IMR-90 (cell line): ENCODE measurements around the gene NOG. TPM values are rescaled to one million over a fixed set of nuclear protein-coding genes. Genes with fewer than 3 reads are reported as not detected.

Experiments used
- ATAC-seq: fragments of 200-7000 bp; cut with Tn5 transposase; 2 replicates; pipeline ENCODE4 v1.9.1; 2020; ENCODE audit warnings: low read depth, mild to moderate bottlenecking, moderate library complexity
- BruUV-seq: library from RNA; stranded (reverse); fragments of 400-500 nt; replicated peaks from 2 replicates; lab custom pipeline; 2021; lab: Mats Ljungman, UMichigan
- CTCF ChIA-PET: fragments of 300-600 bp; formaldehyde crosslinking; extraction: SDS; loops from one replicate; lab custom pipeline; 2021; ENCODE audit warnings: antibody characterized with exemption; lab: Yijun Ruan, JAX
- POLR2A ChIA-PET: fragments of 300-600 bp; sonication (Branson Sonifier 250); formaldehyde crosslinking; loops from one replicate; lab custom pipeline; 2022; ENCODE audit warnings: antibody characterized with exemption; ENCODE audit not compliant: unreplicated experiment; lab: Charles Lee
- DNase-seq: peaks from one replicate; pipeline ENCODE4 v3.0.0; 2013
- H2AFZ ChIP-seq: replicated peaks from 2 replicates; pipeline ENCODE3; 2013; ENCODE audit warnings: low read length, mild to moderate bottlenecking; ENCODE audit not compliant: poor library complexity
- H2AK5ac ChIP-seq: 2 replicates; pipeline ENCODE4 v1.6.1; 2013; ENCODE audit warnings: low read depth, low read length, inconsistent platforms
- H2AK9ac ChIP-seq: replicated peaks from 2 replicates; pipeline ENCODE3; 2013; ENCODE audit warnings: mild to moderate bottlenecking, low read depth, low read length, moderate library complexity; ENCODE audit not compliant: poor library complexity
- H2BK120ac ChIP-seq: 2 replicates; pipeline ENCODE4 v1.6.1; 2013; ENCODE audit warnings: low read depth, low read length, inconsistent platforms
- H2BK15ac ChIP-seq: 3 replicates; pipeline ENCODE4 v1.6.1; 2013; ENCODE audit warnings: low read depth, low read length, inconsistent platforms
- H2BK20ac ChIP-seq: 2 replicates; pipeline ENCODE4 v1.6.1; 2013; ENCODE audit warnings: low read depth, mild to moderate bottlenecking, inconsistent platforms, low read length, moderate library complexity
- H2BK5ac ChIP-seq: 2 replicates; pipeline ENCODE4 v1.6.1; 2013; ENCODE audit warnings: mild to moderate bottlenecking, low read depth, low read length, inconsistent platforms; ENCODE audit not compliant: poor library complexity, severe bottlenecking
- H3K14ac ChIP-seq: replicated peaks from 2 replicates; pipeline ENCODE4 v1.6.1; 2013; ENCODE audit warnings: low read depth, low read length, inconsistent platforms
- H3K18ac ChIP-seq: 2 replicates; pipeline ENCODE4 v1.6.1; 2013; ENCODE audit warnings: low read depth, low read length, control low read depth
- H3K23ac ChIP-seq: 2 replicates; pipeline ENCODE4 v1.6.1; 2013; ENCODE audit warnings: low read depth, low read length, inconsistent platforms
- H3K27ac ChIP-seq: 2 replicates; pipeline ENCODE4 v1.5.1; 2013; ENCODE audit warnings: mild to moderate bottlenecking, control low read depth, low read length; ENCODE audit not compliant: insufficient read depth
- H3K27me3 ChIP-seq: 2 replicates; pipeline ENCODE4 v1.6.1; 2013; ENCODE audit warnings: low read length; ENCODE audit not compliant: control insufficient read depth, insufficient read depth
- H3K36me3 ChIP-seq: 2 replicates; pipeline ENCODE4 v1.6.1; 2013; ENCODE audit warnings: low read length, mixed read lengths; ENCODE audit not compliant: control insufficient read depth, insufficient read depth
- H3K4ac ChIP-seq: 2 replicates; pipeline ENCODE4 v1.6.1; 2013; ENCODE audit warnings: low read depth, low read length, inconsistent platforms
- H3K4me1 ChIP-seq: 2 replicates; pipeline ENCODE4 v1.6.1; 2013; ENCODE audit warnings: low read length, mixed read lengths; ENCODE audit not compliant: control insufficient read depth, insufficient read depth
- H3K4me2 ChIP-seq: 2 replicates; pipeline ENCODE4 v1.6.1; 2013; ENCODE audit warnings: low read depth, mild to moderate bottlenecking, control low read depth, low read length, moderate library complexity
- H3K4me3 ChIP-seq: 2 replicates; pipeline ENCODE4 v1.5.1; 2013; ENCODE audit warnings: low read depth, mild to moderate bottlenecking, control low read depth, low read length, moderate library complexity; ENCODE audit not compliant: insufficient read depth
- H3K56ac ChIP-seq: 2 replicates; pipeline ENCODE4 v1.6.1; 2013; ENCODE audit warnings: low read length, inconsistent platforms; ENCODE audit not compliant: insufficient read depth; ENCODE audit errors: extremely low read depth
- H3K79me1 ChIP-seq, 2 experiments: 2 replicates each; pipeline ENCODE4 v1.6.1; 2013; ENCODE audit warnings: low read length in 2 of 2, inconsistent platforms in 1 of 2, low read depth in 1 of 2
- H3K9ac ChIP-seq: 2 replicates; pipeline ENCODE4 v1.6.1; 2013; ENCODE audit warnings: low read depth, low read length, control low read depth
- H3K9me1 ChIP-seq: 2 replicates; pipeline ENCODE4 v1.6.1; 2013; ENCODE audit warnings: low read length, inconsistent platforms; ENCODE audit not compliant: insufficient read depth
- H3K9me3 ChIP-seq: 2 replicates; pipeline ENCODE4 v1.6.1; 2013; ENCODE audit warnings: low read length; ENCODE audit not compliant: control insufficient read depth, insufficient read depth
- H4K20me1 ChIP-seq: 2 replicates; pipeline ENCODE4 v1.6.1; 2013; ENCODE audit warnings: low read length, inconsistent platforms; ENCODE audit not compliant: insufficient read depth
- H4K5ac ChIP-seq: 2 replicates; pipeline ENCODE4 v1.6.1; 2013; ENCODE audit warnings: mild to moderate bottlenecking, low read depth, low read length, control low read depth
- H4K8ac ChIP-seq, 2 experiments: 2 replicates each; pipeline ENCODE4 v1.6.1; 2013; ENCODE audit warnings: low read depth in 2 of 2, low read length in 2 of 2, control low read depth in 1 of 2, inconsistent platforms in 1 of 2
- H4K91ac ChIP-seq: 2 replicates; pipeline ENCODE4 v1.6.1; 2013; ENCODE audit warnings: low read depth, low read length, inconsistent platforms; ENCODE audit not compliant: insufficient read depth
- BHLHE40 ChIP-seq: fragments of 150-350 bp; IDR thresholded peaks from 2 replicates; pipeline ENCODE4 v1.6.1; 2016; ENCODE audit warnings: mild to moderate bottlenecking, low read depth, low read length
- CEBPB ChIP-seq: IDR thresholded peaks from 2 replicates; pipeline ENCODE4 v1.6.1; 2012; ENCODE audit warnings: low read depth, low read length, improper control_type of control experiment
- CHD1 ChIP-seq: IDR thresholded peaks from 2 replicates; pipeline ENCODE4 v1.6.1; 2012; ENCODE audit warnings: low read depth, low read length, improper control_type of control experiment
- FOS ChIP-seq: fragments of 150-350 bp; IDR thresholded peaks from 2 replicates; pipeline ENCODE4 v1.6.1; 2016; ENCODE audit warnings: low read depth, low read length
- MAFK ChIP-seq: IDR thresholded peaks from 2 replicates; pipeline ENCODE4 v1.6.1; 2012; ENCODE audit warnings: low read depth, low read length, improper control_type of control experiment
- MAZ ChIP-seq: IDR thresholded peaks from 2 replicates; pipeline ENCODE4 v1.6.1; 2012; ENCODE audit warnings: low read depth, mild to moderate bottlenecking, low read length, improper control_type of control experiment, moderate library complexity, borderline replicate concordance
- MXI1 ChIP-seq: IDR thresholded peaks from 2 replicates; pipeline ENCODE4 v1.6.1; 2012; ENCODE audit warnings: low read depth, mild to moderate bottlenecking, low read length, moderate library complexity, borderline replicate concordance
- NFE2L2 ChIP-seq: fragments of 150-350 bp; IDR thresholded peaks from 2 replicates; pipeline ENCODE4 v1.6.1; 2016; ENCODE audit warnings: low read depth, mild to moderate bottlenecking, low read length
- POLR2A ChIP-seq: IDR thresholded peaks from 2 replicates; pipeline ENCODE4 v1.6.1; 2012; ENCODE audit warnings: mild to moderate bottlenecking, low read depth, low read length
- RAD21 ChIP-seq: IDR thresholded peaks from 2 replicates; pipeline ENCODE4 v1.6.1; 2012; ENCODE audit warnings: low read length, improper control_type of control experiment
- RCOR1 ChIP-seq: IDR thresholded peaks from 2 replicates; pipeline ENCODE4 v1.6.1; 2012; ENCODE audit warnings: mild to moderate bottlenecking, low read length, improper control_type of control experiment; ENCODE audit not compliant: insufficient replicate concordance
- RFX5 ChIP-seq: IDR thresholded peaks from 2 replicates; pipeline ENCODE4 v1.8.0; 2012; ENCODE audit warnings: low read depth, mild to moderate bottlenecking, low read length, moderate library complexity
- SMC3 ChIP-seq: fragments of 150-350 bp; IDR thresholded peaks from 2 replicates; pipeline ENCODE4 v1.6.1; 2016; ENCODE audit warnings: low read depth, mild to moderate bottlenecking, antibody characterized with exemption, low read length, moderate library complexity
- WGBS, 2 experiments: methylation state at CpG; one replicate each; pipeline versions ENCODE4 v1.1.5 to v1.1.7; 2013; ENCODE audit warnings: missing lambda C conversion rate in 2 of 2; ENCODE audit not compliant: insufficient read length in 1 of 2; ENCODE audit errors: extremely low coverage in 2 of 2; 5-methylcytosine and 5-hydroxymethylcytosine counted together
- dilution Hi-C: fragments of 300-500 bp; cut with HindIII; formaldehyde crosslinking; loops from one replicate; pipeline ENCODE4 v1.14.3; 2018; ENCODE audit warnings: low sequenced_read_pairs; ENCODE audit not compliant: unreplicated experiment
- in situ Hi-C: fragments of 300-500 bp; cut with MboI; formaldehyde crosslinking; loops from 3 replicates; pipeline ENCODE4 v1.14.3; 2019; ENCODE audit warnings: low sequenced_read_pairs, inconsistent platforms, mixed read lengths
- intact Hi-C: fragments of 100-400 bp; cut with micrococcal nuclease; formaldehyde crosslinking; loops from 2 replicates; pipeline ENCODE4 v1.10.0; 2022
- polyA plus RNA-seq, 3 experiments: library from polyadenylated mRNA; depleted of rRNA; stranded (reverse); fragments of >200 nt; gene quantifications; 2 replicates each; pipeline ENCODE4 v1.2.3, GENCODE V29; 2012; ENCODE audit warnings: low replicate concordance in 1 of 3
- total RNA-seq: library from RNA; depleted of rRNA; stranded (reverse); fragments of >200 nt; gene quantifications from 2 replicates; pipeline ENCODE4 v1.2.3, GENCODE V29; 2012
- TF ChIP-seq, protein P1 (sequence below): conservative IDR thresholded peaks from 2 replicates; pipeline ENCODE4 v1.5.1; 2012; ENCODE audit warnings: mild to moderate bottlenecking, low read depth, low read length, improper control_type of control experiment
- TF ChIP-seq, protein P2 (sequence below): fragments of 150-350 bp; IDR thresholded peaks from 2 replicates; pipeline ENCODE4 v1.6.1; 2017; ENCODE audit warnings: mild to moderate bottlenecking, antibody characterized with exemption, low read length, low read depth
- TF ChIP-seq, protein P3 (sequence below): fragments of 150-350 bp; IDR thresholded peaks from 2 replicates; pipeline ENCODE4 v1.6.1; 2016; ENCODE audit warnings: low read depth, mild to moderate bottlenecking, low read length, moderate library complexity, borderline replicate concordance

NOG gene
- total and polyA plus RNA-seq, 2 of the 4 experiments (the other 2 are of a cell fraction), result 11.7 to 13.1 TPM

DNA sequence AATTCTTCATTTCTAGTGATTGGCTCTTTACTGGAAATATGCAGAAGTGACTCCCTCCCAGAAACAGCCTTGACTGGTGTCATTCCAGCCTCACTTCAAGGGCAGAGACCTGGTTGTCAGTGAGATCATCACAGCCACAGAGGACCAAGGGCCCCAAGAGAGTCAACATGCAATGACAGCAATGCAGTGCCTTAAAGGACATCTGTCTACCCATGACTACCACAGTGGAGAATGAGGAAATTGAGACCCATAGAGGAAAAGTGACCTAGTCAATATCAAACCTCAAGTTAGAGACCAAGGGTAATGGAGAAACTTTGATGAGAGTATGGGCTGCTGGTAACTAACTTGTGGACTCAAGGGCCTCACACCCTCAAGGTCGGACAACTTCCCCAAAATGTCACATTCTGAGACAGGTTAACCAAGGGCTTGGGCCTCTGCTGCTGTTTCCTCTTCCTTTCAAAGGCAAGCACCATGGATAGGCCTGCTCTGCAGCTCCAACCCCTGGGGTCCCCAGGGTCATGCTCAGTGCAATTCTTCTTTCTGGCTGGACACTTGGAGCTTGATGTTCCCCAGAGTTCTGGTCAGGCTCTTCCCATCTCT is 11.3 kb downstream of the NOG start:
- H2AK5ac ChIP-seq, result no peak overlapping the region
- H3K27ac ChIP-seq, result no peak overlapping the region
- H4K8ac ChIP-seq, result no peak overlapping the region
- no peak overlapping the region for H4K5ac ChIP-seq
- no peak overlapping the region for H3K23ac ChIP-seq
- H2AK9ac ChIP-seq, result no peak overlapping the region
- no peaks in the 10 kb centered on the region for H3K36me3 ChIP-seq
- CTCF ChIA-PET, result no interaction called here
- H3K56ac ChIP-seq, result no peak overlapping the region
- no peak overlapping the region for H2BK120ac ChIP-seq
- H4K91ac ChIP-seq, result no peak overlapping the region
- no peaks in the 10 kb centered on the region for H3K9me1 ChIP-seq
- no CpG with 5 or more reads among the region's 1 CpG for WGBS, 2 experiments
- H2BK15ac ChIP-seq, result no peak overlapping the region
- in situ Hi-C loops, result no loop called here
- H2AFZ ChIP-seq, result no peak overlapping the region
- DNase-seq (no peak), ATAC-seq (no peak)
- no peaks in the 10 kb centered on the region for H4K20me1 ChIP-seq
- TF ChIP-seq, protein P1, sequence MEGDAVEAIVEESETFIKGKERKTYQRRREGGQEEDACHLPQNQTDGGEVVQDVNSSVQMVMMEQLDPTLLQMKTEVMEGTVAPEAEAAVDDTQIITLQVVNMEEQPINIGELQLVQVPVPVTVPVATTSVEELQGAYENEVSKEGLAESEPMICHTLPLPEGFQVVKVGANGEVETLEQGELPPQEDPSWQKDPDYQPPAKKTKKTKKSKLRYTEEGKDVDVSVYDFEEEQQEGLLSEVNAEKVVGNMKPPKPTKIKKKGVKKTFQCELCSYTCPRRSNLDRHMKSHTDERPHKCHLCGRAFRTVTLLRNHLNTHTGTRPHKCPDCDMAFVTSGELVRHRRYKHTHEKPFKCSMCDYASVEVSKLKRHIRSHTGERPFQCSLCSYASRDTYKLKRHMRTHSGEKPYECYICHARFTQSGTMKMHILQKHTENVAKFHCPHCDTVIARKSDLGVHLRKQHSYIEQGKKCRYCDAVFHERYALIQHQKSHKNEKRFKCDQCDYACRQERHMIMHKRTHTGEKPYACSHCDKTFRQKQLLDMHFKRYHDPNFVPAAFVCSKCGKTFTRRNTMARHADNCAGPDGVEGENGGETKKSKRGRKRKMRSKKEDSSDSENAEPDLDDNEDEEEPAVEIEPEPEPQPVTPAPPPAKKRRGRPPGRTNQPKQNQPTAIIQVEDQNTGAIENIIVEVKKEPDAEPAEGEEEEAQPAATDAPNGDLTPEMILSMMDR, result no peak
- no peak for TF ChIP-seq POLR2A
- no peak for TF ChIP-seq RFX5
- no peak for TF ChIP-seq BHLHE40
- TF ChIP-seq MAFK, result no peak
- no peak for TF ChIP-seq NFE2L2
- no peak for TF ChIP-seq SMC3
- TF ChIP-seq, protein P2, sequence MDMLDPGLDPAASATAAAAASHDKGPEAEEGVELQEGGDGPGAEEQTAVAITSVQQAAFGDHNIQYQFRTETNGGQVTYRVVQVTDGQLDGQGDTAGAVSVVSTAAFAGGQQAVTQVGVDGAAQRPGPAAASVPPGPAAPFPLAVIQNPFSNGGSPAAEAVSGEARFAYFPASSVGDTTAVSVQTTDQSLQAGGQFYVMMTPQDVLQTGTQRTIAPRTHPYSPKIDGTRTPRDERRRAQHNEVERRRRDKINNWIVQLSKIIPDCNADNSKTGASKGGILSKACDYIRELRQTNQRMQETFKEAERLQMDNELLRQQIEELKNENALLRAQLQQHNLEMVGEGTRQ, result no peak
- no peak for TF ChIP-seq RAD21
- no peak for TF ChIP-seq MXI1
- TF ChIP-seq, protein P3, sequence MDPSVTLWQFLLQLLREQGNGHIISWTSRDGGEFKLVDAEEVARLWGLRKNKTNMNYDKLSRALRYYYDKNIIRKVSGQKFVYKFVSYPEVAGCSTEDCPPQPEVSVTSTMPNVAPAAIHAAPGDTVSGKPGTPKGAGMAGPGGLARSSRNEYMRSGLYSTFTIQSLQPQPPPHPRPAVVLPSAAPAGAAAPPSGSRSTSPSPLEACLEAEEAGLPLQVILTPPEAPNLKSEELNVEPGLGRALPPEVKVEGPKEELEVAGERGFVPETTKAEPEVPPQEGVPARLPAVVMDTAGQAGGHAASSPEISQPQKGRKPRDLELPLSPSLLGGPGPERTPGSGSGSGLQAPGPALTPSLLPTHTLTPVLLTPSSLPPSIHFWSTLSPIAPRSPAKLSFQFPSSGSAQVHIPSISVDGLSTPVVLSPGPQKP, result no peak
- TF ChIP-seq CHD1, result no peak
- no peak for TF ChIP-seq MAZ
- TF ChIP-seq FOS, result no peak
- no peak for TF ChIP-seq CEBPB
- no peak for TF ChIP-seq RCOR1
- no peak overlapping the region for H3K14ac ChIP-seq
- POLR2A ChIA-PET, result no interaction called here
- no peaks in the 10 kb centered on the region for H3K4me1 ChIP-seq
- no peaks in the 10 kb centered on the region for H3K9me3 ChIP-seq
- H3K4me2 ChIP-seq, result no peak overlapping the region
- H3K27me3 ChIP-seq, result peaks cover 12% of the 10 kb centered on the region
- H3K79me1 ChIP-seq, result no peaks in the 10 kb centered on the region
- dilution Hi-C loops, result no loop called here
- H3K4ac ChIP-seq, result no peak overlapping the region
- BruUV-seq, result no TSS peak
- no peak overlapping the region for H2BK5ac ChIP-seq
- no peak overlapping the region for H3K9ac ChIP-seq
- intact Hi-C loops, result no loop called here
- H2BK20ac ChIP-seq, result no peak overlapping the region
- no peak overlapping the region for H3K18ac ChIP-seq
- H3K4me3 ChIP-seq, result no peak overlapping the region
